ENCODE measurements around the gene SEC11C. TPM values are rescaled to one million over a fixed set of nuclear protein-coding genes. Genes with fewer than 3 reads are reported as not detected.

SEC11C gene
- total RNA-seq, 1 donor from 2014 or later = 70.5 TPM

DNA sequence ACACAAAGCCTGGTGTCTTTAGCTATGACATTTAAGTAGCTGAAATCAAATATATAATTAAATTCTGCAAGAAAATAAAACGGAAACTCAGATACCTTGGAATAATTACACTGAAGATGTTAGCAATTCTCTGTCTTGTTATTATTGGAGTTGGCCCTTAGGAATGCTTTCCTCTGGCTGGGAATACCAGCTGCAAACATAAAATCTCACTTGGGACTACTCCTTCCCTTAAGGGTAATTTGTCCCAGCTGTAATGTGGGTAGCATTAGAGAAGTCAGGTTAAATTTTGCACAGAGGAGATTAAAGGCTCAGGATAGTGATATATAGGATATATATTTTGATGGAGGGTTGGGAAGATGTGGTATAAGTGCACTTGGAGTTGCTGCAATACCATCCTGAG lies 43.0 kb downstream of the SEC11C start:
- Mint-ChIP-seq H3K4me3 (no peak overlapping the region), H3K36me3 (no peaks in the 10 kb centered on the region), H3K9me3 (no peaks in the 10 kb centered on the region), H3K27me3 (peaks cover 5% of the 10 kb centered on the region), H3K27ac (no peak overlapping the region), H3K4me1 (ENCODE audit: unreplicated experiment) (no peaks in the 10 kb centered on the region)
- TF ChIP-seq, protein P1, sequence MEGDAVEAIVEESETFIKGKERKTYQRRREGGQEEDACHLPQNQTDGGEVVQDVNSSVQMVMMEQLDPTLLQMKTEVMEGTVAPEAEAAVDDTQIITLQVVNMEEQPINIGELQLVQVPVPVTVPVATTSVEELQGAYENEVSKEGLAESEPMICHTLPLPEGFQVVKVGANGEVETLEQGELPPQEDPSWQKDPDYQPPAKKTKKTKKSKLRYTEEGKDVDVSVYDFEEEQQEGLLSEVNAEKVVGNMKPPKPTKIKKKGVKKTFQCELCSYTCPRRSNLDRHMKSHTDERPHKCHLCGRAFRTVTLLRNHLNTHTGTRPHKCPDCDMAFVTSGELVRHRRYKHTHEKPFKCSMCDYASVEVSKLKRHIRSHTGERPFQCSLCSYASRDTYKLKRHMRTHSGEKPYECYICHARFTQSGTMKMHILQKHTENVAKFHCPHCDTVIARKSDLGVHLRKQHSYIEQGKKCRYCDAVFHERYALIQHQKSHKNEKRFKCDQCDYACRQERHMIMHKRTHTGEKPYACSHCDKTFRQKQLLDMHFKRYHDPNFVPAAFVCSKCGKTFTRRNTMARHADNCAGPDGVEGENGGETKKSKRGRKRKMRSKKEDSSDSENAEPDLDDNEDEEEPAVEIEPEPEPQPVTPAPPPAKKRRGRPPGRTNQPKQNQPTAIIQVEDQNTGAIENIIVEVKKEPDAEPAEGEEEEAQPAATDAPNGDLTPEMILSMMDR (conservative IDR thresholded peaks at IDR 0.05) = no peak
- no peak for DNase-seq (ENCODE audit: extremely low spot score, unreplicated experiment)

DNA sequence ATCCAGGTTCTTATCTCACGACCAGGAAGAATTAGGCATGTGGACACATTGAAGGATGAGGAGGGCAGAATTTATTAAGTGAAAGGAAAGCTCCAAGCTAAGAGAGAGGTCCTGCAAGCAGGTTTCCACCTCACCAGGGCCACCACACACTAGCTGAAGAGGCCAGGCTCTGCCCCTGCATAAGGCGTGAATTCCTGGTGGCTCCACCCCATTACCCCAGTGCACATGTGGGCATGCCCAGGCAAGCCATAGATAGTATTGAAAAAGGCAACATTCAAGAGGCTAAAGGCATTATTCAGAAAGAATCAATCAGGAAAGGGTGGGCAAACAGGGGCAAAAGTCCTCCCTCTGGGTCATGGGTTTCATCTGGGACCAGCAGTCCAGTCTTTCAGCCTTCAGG lies 49.3 kb downstream of the SEC11C start:
- Mint-ChIP-seq H3K36me3 (peaks cover 3% of the 10 kb centered on the region), H3K4me1 (ENCODE audit: unreplicated experiment) (no peaks in the 10 kb centered on the region), H3K27ac (no peak overlapping the region), H3K27me3 (peaks cover 3% of the 10 kb centered on the region), H3K9me3 (peaks cover 5% of the 10 kb centered on the region), H3K4me3 (no peak overlapping the region)
- TF ChIP-seq, protein P1 (conservative IDR thresholded peaks at IDR 0.05) = no peak
- DNase-seq (ENCODE audit: extremely low spot score, unreplicated experiment) = no peak

DNA sequence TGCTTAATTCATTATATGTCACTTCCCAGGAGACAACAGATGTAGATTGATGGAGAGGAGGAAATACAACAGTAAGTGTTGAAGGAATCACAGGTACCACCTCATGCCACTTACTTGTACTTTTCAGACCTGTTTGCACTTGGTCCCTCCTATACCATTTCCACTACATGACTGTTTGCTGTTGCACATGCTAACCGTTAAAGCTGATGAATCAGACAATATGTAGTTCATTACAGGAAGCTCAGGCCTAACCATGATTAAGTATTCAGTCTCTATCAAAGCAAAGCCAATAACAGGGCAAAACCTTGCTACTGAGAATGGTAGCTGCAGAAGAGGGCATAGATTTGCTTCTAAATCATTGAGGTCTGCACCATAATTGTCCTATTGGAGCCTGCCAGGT lies 50.1 kb downstream of the SEC11C start:
- no peak for DNase-seq (ENCODE audit: extremely low spot score, unreplicated experiment)
- H3K9me3 Mint-ChIP-seq = peaks cover 5% of the 10 kb centered on the region
- no peak overlapping the region for H3K4me3 Mint-ChIP-seq
- no peaks in the 10 kb centered on the region for H3K4me1 Mint-ChIP-seq (ENCODE audit: unreplicated experiment)
- TF ChIP-seq, protein P1 (conservative IDR thresholded peaks at IDR 0.05) = no peak
- H3K36me3 Mint-ChIP-seq = peaks cover 3% of the 10 kb centered on the region
- H3K27me3 Mint-ChIP-seq = peaks cover 3% of the 10 kb centered on the region
- no peak overlapping the region for H3K27ac Mint-ChIP-seq

DNA sequence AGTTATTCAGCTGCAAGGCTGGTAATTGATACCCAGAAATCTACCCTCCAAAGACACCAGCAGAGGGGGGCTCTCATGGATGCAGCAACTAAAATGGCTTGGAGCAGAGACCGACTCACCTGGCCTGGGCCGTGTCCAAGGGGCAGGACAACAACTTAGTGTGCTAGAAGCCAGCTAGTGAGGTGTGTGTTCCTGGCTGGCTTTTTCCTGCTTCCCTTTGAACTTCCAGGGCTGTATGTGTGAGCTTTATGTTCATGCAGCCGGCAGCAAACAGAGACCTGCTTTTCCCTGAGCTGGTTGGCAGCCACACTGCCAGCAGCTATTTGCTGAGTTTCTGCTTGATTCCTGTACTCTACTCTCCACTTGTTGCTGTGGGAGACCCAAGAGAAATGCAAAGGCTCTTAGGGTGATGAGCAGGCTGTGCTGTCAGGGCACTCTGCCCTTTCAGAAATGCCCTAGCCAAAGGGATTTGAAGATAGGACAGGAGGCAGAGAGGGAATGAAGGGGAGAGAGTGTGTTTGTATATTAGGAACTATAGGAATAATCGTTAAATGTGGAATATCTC lies 56.6 kb downstream of the SEC11C start:
- no peak overlapping the region for H3K4me3 Mint-ChIP-seq
- H3K9me3 Mint-ChIP-seq = no peaks in the 10 kb centered on the region
- no peaks in the 10 kb centered on the region for H3K36me3 Mint-ChIP-seq
- no peak for DNase-seq (ENCODE audit: extremely low spot score, unreplicated experiment)
- TF ChIP-seq, protein P1 (conservative IDR thresholded peaks at IDR 0.05) = no peak
- H3K27me3 Mint-ChIP-seq = peaks cover 39% of the 10 kb centered on the region
- H3K4me1 Mint-ChIP-seq (ENCODE audit: unreplicated experiment) = no peaks in the 10 kb centered on the region
- H3K27ac Mint-ChIP-seq = no peak overlapping the region

DNA sequence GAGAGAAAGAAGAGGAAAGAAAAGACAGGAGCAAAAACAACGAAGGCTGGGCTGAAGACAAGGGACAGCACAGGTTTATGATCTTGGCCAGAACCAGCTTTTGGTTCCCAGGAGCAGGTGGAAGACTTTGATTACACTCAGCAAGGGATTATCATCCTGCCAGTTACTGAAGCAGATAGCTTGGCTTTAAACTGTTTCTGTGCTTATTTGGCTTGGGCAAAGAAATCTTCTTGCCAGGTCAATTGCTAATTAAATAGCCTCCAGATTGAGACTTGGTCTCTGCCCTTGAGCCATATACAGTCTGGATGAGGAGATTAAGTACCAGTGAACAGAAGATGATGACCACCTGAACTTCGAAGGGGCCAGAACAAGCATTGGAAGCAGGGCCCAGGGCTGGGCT lies 58.0 kb downstream of the SEC11C start:
- Mint-ChIP-seq H3K36me3 (no peaks in the 10 kb centered on the region), H3K9me3 (no peaks in the 10 kb centered on the region), H3K27ac (no peak overlapping the region), H3K4me3 (no peak overlapping the region), H3K27me3 (peaks cover 42% of the 10 kb centered on the region), H3K4me1 (ENCODE audit: unreplicated experiment) (no peaks in the 10 kb centered on the region)
- TF ChIP-seq, protein P1 (conservative IDR thresholded peaks at IDR 0.05) = no peak
- no peak for DNase-seq (ENCODE audit: extremely low spot score, unreplicated experiment)

DNA sequence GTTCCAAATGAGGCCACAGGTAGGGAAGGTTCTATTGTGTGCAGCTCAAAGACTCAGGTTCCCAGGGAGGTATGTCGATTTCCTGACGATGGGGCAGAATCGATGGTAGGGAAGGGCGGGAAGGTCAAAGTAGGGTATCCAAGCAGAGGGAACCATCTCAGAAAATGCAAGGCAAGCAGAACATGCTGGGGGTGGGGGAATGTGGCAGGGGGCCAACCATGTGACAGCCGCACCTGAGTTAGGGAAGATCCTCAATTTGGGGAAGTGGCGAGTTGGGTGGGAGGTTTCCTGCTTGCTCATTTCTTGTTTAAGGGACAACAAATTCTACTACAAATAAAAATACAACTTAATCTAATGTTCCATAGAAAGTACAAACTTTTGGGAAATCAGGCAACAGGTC lies 58.5 kb downstream of the SEC11C start:
- Mint-ChIP-seq H3K4me3 (no peak overlapping the region), H3K9me3 (no peaks in the 10 kb centered on the region), H3K4me1 (ENCODE audit: unreplicated experiment) (no peaks in the 10 kb centered on the region), H3K27me3 (peaks cover 42% of the 10 kb centered on the region), H3K27ac (no peak overlapping the region), H3K36me3 (no peaks in the 10 kb centered on the region)
- DNase-seq (ENCODE audit: extremely low spot score, unreplicated experiment) = no peak
- TF ChIP-seq, protein P1 (conservative IDR thresholded peaks at IDR 0.05) = no peak
